Measurements from ENCODE around the gene CACNG8. TPM values are rescaled to one million over a fixed set of nuclear protein-coding genes. Genes with fewer than 3 reads are reported as not detected.
"Not testable (repeated sequence)": the region's sequence is repeated elsewhere in the genome, so short reads cannot be mapped to it uniquely, and the experiment has no call there.

Gene CACNG8
- polyA plus RNA-seq, 1 experiment = 0.01 TPM

- peak overlapping the region; percentile 9; the same call in 1 of the 2 replicates for H3K4me3 ChIP-seq (ENCODE audit: low read depth, low read length)
- CTCF ChIA-PET = interaction anchor here (0.9 to 2.3 kb wide), 17 partner anchors 8 to 259 kb away, joined by 3 to 13 read pairs (median 4); partner anchors contain the start of gene PRKCG
Observed at GRCh38 chr19:54030895-54031586, 68.3 kb downstream of the CACNG8 start.

GRCh38 chr19:54035215-54036178 lies 72.8 kb downstream of the CACNG8 start:
- DNase-seq (ENCODE audit: low read depth) = peak; percentile 78
- ChIA-PET POLR2A (interaction anchor here (0.6 to 1.0 kb wide), 2 partner anchors 60 to 252 kb away, joined by 3 read pairs; no protein-coding TSS in a partner anchor), CTCF (interaction anchor here (1.0 to 2.7 kb wide), 7 partner anchors 11 to 243 kb away, joined by 4 to 28 read pairs (median 4); no protein-coding TSS in a partner anchor)
- Histone ChIP-seq H3K36me3 (ENCODE audit: control insufficient read depth, insufficient read depth, low read length) (no peaks in the 10 kb centered on the region), H3K27me3 (ENCODE audit: control insufficient read depth, insufficient read depth, low read length) (no peaks in the 10 kb centered on the region), H3K4me3 (ENCODE audit: low read depth, low read length) (no peak overlapping the region)
- TF ChIP-seq CTCF (IDR thresholded peaks at IDR 0.05; ENCODE audit: insufficient read depth, low read depth, low read length) = no peak

More at GRCh38 chr19:54030895-54031586, 68.3 kb downstream of the CACNG8 start:
- DNase-seq (ENCODE audit: low read depth) = no peak
- Histone ChIP-seq H3K36me3 (ENCODE audit: control insufficient read depth, insufficient read depth, low read length) (no peaks in the 10 kb centered on the region), H3K27me3 (ENCODE audit: control insufficient read depth, insufficient read depth, low read length) (no peaks in the 10 kb centered on the region; the same call in 1 of the 2 replicates)
- TF ChIP-seq CTCF (IDR thresholded peaks at IDR 0.05; ENCODE audit: insufficient read depth, low read depth, low read length) = peak; percentile 70
- POLR2A ChIA-PET = interaction anchor here (0.6 kb wide), 1 partner anchor 10 kb away, joined by 4 read pairs; no protein-coding TSS in a partner anchor

GRCh38 chr19:54036542-54036941 lies 73.8 kb downstream of the CACNG8 start:
- DNase-seq (ENCODE audit: low read depth); H3K4me3 ChIP-seq (ENCODE audit: low read depth, low read length); H3K27me3 ChIP-seq (ENCODE audit: control insufficient read depth, insufficient read depth, low read length); POLR2A ChIA-PET; H3K36me3 ChIP-seq (ENCODE audit: control insufficient read depth, insufficient read depth, low read length): not testable (repeated sequence)
- CTCF ChIA-PET = interaction anchor here (1.0 to 2.7 kb wide), 3 partner anchors 12 to 244 kb away, joined by 4 to 28 read pairs (median 5); no protein-coding TSS in a partner anchor

Small RNA genes lying within 50 kb of the gene (small RNA-seq; reads per million reads assigned to genes)
- not detected for gene AC012314.20 (ENCODE audit: insufficient read length, low read depth, low replicate concordance)

Other genes starting within 250 kb of the CACNG8 start
- gene NLRP12, start 138.6 kb upstream of the CACNG8 start, polyA plus RNA-seq (2011; rRNA removed) = not detected in 2 replicates
- 92.9 and 134 TPM in 2 replicates for gene MYADM, start 95.1 kb upstream of the CACNG8 start, polyA plus RNA-seq (2011; rRNA removed)
- gene PRKCG, start 80.7 kb upstream of the CACNG8 start, polyA plus RNA-seq (2011; rRNA removed) = not detected in 2 replicates
- gene CACNG7, start 53.7 kb upstream of the CACNG8 start, polyA plus RNA-seq (2011; rRNA removed) = 0.50 and 0.90 TPM in 2 replicates
- 0.04 TPM in 2 replicates for gene CACNG6, start 28.7 kb downstream of the CACNG8 start, polyA plus RNA-seq (2011; rRNA removed)
- gene VSTM1, start 101.0 kb downstream of the CACNG8 start, polyA plus RNA-seq (2011; rRNA removed) = not detected in 2 replicates
- not detected in 2 replicates for gene TARM1, start 118.4 kb downstream of the CACNG8 start, polyA plus RNA-seq (2011; rRNA removed)
- 0.27 and 0.66 TPM in 2 replicates for gene OSCAR, start 137.9 kb downstream of the CACNG8 start, polyA plus RNA-seq (2011; rRNA removed)
- 26.6 and 45.8 TPM in 2 replicates for gene NDUFA3, start 139.9 kb downstream of the CACNG8 start, polyA plus RNA-seq (2011; rRNA removed)
- gene TFPT, start 152.7 kb downstream of the CACNG8 start, polyA plus RNA-seq (2011; rRNA removed) = 15.3 and 18.8 TPM in 2 replicates
- 27.7 and 39.4 TPM in 2 replicates for gene PRPF31, start 152.8 kb downstream of the CACNG8 start, polyA plus RNA-seq (2011; rRNA removed)
- 6.2 and 6.3 TPM in 2 replicates for gene CNOT3, start 174.8 kb downstream of the CACNG8 start, polyA plus RNA-seq (2011; rRNA removed)
- gene LENG1, start 196.8 kb downstream of the CACNG8 start, polyA plus RNA-seq (2011; rRNA removed) = 3.7 and 4.4 TPM in 2 replicates
- gene TMC4, start 210.2 kb downstream of the CACNG8 start, polyA plus RNA-seq (2011; rRNA removed) = 0.54 and 0.55 TPM in 2 replicates
- 75.1 and 101 TPM in 2 replicates for gene MBOAT7, start 226.6 kb downstream of the CACNG8 start, polyA plus RNA-seq (2011; rRNA removed)
- 36.2 and 53.9 TPM in 2 replicates for gene TSEN34, start 228.4 kb downstream of the CACNG8 start, polyA plus RNA-seq (2011; rRNA removed)
- 2,387 and 3,504 TPM in 2 replicates for gene RPS9, start 237.9 kb downstream of the CACNG8 start, polyA plus RNA-seq (2011; rRNA removed)